ENCODE data around the gene GTF3C6. TPM values are rescaled to one million over a fixed set of nuclear protein-coding genes. Genes with fewer than 3 reads are reported as not detected.

GTF3C6 gene
- total RNA-seq, 4 donors from 2014 or later, result 38.5 to 51.4 (median 45.8) TPM

DNA sequence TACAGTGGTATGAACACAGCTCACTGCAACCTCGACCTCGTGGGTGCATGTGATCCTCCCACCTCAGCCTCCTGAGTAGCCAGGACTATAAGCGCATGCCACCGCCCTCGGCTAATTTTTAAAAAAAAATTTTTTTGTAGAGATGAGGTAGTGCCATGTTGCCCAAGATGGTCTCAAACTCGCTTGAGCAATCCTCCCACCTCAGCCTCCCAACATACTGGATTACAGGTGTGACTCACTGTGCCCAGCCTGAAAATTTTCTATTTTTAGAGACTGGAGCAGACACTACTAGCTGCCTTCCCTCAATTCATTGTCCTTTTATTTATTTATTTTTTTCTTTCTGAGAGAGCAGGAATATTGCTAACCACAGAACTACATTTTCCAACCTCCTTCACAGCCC is 20.3 kb upstream of the GTF3C6 start:
- TF ChIP-seq EP300 (IDR thresholded peaks at IDR 0.05) (no peak), POLR2A (IDR thresholded peaks at IDR 0.05) (no peak), POLR2AphosphoS5 (IDR thresholded peaks at IDR 0.05) (no peak)
- TF ChIP-seq, protein P1, sequence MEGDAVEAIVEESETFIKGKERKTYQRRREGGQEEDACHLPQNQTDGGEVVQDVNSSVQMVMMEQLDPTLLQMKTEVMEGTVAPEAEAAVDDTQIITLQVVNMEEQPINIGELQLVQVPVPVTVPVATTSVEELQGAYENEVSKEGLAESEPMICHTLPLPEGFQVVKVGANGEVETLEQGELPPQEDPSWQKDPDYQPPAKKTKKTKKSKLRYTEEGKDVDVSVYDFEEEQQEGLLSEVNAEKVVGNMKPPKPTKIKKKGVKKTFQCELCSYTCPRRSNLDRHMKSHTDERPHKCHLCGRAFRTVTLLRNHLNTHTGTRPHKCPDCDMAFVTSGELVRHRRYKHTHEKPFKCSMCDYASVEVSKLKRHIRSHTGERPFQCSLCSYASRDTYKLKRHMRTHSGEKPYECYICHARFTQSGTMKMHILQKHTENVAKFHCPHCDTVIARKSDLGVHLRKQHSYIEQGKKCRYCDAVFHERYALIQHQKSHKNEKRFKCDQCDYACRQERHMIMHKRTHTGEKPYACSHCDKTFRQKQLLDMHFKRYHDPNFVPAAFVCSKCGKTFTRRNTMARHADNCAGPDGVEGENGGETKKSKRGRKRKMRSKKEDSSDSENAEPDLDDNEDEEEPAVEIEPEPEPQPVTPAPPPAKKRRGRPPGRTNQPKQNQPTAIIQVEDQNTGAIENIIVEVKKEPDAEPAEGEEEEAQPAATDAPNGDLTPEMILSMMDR (IDR thresholded peaks at IDR 0.05), result no peak
- Histone ChIP-seq H3K9me3 (no peaks in the 10 kb centered on the region), H3K36me3 (no peaks in the 10 kb centered on the region), H3K4me3 (no peak overlapping the region), H3K27me3 (no peaks in the 10 kb centered on the region), H3K4me1 (no peaks in the 10 kb centered on the region), H3K27ac (no peak overlapping the region)
- WGBS, 2 donors (ENCODE audit: low coverage in 1 of 2), result 98 to 100% methylated on average over 6 of the region's 6 CpGs
- no peak for ATAC-seq

DNA sequence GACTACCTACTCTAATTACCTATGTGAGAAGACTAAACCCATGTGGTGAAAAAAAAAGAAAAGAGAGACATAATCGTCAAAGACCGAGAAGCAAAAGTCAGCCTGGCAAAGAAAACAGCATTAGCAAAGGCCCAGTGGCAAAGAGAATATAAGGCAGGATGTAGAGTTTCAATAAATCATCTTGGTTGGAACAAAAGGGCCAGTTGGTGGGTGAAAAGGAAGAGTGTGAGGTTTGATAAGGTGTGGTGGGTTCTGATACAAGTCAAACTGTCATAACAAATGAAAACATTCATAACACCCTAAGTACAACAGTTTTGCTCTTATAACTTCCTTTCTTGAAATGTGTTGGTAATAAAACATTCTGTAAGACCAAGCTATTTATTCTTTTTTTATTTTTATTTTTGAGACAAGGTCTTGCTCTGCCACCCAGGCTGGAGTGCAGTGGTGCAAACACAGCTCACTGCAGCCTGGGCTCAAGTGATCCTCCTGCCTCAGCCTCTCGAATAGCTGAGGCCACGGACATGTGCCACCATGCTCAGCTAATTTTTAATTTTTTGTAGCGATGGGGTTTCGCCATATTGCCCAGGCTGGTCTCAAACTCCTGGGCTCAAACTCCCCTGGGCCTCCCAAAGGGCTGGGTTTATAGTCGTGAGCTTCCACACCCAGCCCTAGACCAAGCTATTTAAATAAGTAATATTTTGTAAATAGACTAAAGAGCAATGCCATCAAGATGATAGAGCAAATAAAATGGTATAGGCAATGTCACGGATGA is 18.9 kb upstream of the GTF3C6 start:
- H3K36me3 ChIP-seq, result no peaks in the 10 kb centered on the region
- TF ChIP-seq POLR2AphosphoS5 (IDR thresholded peaks at IDR 0.05), result no peak
- no peak for TF ChIP-seq EP300 (IDR thresholded peaks at IDR 0.05)
- TF ChIP-seq, protein P1 (IDR thresholded peaks at IDR 0.05), result no peak
- H3K9me3 ChIP-seq, result no peaks in the 10 kb centered on the region
- no peak for ATAC-seq
- H3K4me3 ChIP-seq, result no peak overlapping the region
- no peaks in the 10 kb centered on the region for H3K27me3 ChIP-seq
- H3K4me1 ChIP-seq, result no peaks in the 10 kb centered on the region
- WGBS, 2 donors (ENCODE audit: low coverage in 1 of 2), result 80 to 90% methylated on average over 3 to 8 of the region's 8 CpGs
- no peak overlapping the region for H3K27ac ChIP-seq

DNA sequence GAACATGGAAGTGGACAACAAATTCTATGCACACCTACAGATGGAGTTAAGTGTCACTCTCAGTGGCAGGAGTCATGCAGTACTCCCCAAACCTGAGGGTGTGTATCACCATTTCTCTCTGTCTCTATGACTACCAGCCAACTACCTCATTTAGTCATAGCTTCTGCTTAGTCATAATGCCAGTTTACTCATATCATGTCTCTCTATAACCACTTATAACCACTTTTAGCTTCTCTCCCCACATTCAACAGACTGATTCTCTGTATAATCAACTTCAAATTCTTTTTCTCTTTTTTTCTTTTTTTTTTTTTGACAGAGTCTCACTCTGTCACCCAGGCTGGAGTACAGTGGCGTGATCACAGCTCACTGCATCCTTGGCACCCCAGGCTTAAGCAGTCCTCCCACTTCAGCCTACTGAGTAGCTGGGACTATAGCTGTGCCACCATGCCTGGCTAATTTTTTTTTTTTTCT is 13.8 kb upstream of the GTF3C6 start:
- Histone ChIP-seq H3K9me3 (no peaks in the 10 kb centered on the region), H3K27ac (no peak overlapping the region), H3K4me1 (peaks cover 0 to 4% (median 0%) of the 10 kb centered on the region in 3 donors), H3K36me3 (no peaks in the 10 kb centered on the region), H3K27me3 (no peaks in the 10 kb centered on the region), H3K4me3 (no peak overlapping the region)
- TF ChIP-seq, protein P1 (IDR thresholded peaks at IDR 0.05), result no peak
- TF ChIP-seq EP300 (IDR thresholded peaks at IDR 0.05), result no peak
- no peak for TF ChIP-seq POLR2AphosphoS5 (IDR thresholded peaks at IDR 0.05)
- TF ChIP-seq POLR2A (IDR thresholded peaks at IDR 0.05), result no peak
- no peak for ATAC-seq
- 43% methylated on average over 1 of the region's 1 CpG; no CpG with 5 or more reads in 1 of the 2 donors for WGBS, 2 donors (ENCODE audit: low coverage in 1 of 2)

DNA sequence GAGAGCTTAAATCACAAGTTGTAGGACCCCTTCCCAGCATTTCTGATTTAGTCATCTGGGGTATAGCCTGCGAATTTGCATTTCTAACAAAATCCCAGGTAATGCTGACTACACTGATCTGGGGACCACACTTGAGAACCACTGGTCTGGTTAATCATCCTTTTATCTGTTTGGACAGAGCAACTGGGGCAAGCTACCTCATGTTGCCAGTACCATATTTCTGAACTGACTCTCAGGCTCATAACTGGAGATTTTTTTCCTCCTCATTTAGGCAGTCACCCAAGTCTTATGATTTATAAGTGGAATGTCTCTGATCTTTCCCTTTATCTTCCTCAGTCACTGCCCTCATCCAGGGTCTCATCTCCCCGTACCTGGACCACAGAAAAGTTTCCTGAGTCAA is 12.0 kb upstream of the GTF3C6 start:
- H3K9me3 ChIP-seq, result no peaks in the 10 kb centered on the region
- ATAC-seq, result no peak
- H3K27ac ChIP-seq, result no peak overlapping the region
- WGBS, 2 donors (ENCODE audit: low coverage in 1 of 2), result 55 to 76% methylated on average over 2 of the region's 2 CpGs
- peaks cover 0 to 7% (median 0%) of the 10 kb centered on the region in 3 donors for H3K4me1 ChIP-seq
- no peaks in the 10 kb centered on the region for H3K36me3 ChIP-seq
- TF ChIP-seq POLR2A (IDR thresholded peaks at IDR 0.05), result no peak
- no peak for TF ChIP-seq EP300 (IDR thresholded peaks at IDR 0.05)
- TF ChIP-seq POLR2AphosphoS5 (IDR thresholded peaks at IDR 0.05), result no peak
- TF ChIP-seq, protein P1 (IDR thresholded peaks at IDR 0.05), result no peak
- no peak overlapping the region for H3K4me3 ChIP-seq
- H3K27me3 ChIP-seq, result no peaks in the 10 kb centered on the region

Data from gastroesophageal sphincter (tissue), 4 donors.